SKM-1 treated with dmso at 0.1 percent for 144 hours (cell line): Measurements from ENCODE around the gene RPGRIP1L.

ENCODE experiments used
- DNase-seq: peaks from one replicate; lab custom pipeline; 2025; ENCODE audit not compliant: unreplicated experiment; lab: John Stamatoyannopoulos, UW

The RPGRIP1L gene

DNA sequence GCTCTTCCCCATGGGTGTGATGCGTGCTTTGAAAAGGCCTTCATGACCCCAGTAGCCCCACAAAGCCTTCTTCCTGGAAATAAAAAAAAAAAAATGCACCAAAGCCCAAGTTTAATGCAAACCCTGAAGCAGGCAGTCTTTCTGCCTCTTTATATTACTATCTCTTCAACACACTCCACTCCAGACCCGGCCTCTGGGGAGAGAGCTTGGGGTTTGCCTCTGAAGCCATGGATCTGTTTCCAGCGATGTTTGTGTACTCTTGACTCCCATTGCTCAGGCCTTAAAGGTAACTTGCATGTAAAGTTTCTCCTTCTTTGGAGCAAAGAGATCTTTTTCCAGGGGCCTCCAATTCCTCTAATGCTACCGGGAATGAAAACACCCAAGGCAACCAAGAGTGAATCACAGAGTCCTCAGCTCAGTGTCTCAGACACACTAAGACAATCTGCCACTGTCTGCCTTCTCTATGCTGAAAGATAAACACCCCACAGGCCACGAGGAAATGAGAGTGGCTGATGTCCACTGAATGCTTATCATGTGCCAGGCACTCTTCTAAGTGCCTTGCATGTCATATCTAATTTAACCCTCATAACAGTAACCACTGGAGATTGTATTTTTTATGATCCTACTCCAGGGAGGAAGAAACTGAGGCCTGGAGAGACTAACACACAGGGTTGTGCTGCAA, 144.2 kb downstream of the RPGRIP1L start:
- no peak for DNase-seq

- DNase-seq = no peak
These were observed 144.9 kb downstream of the RPGRIP1L start for GRCh38 chr16:53558710-53559109.

DNA sequence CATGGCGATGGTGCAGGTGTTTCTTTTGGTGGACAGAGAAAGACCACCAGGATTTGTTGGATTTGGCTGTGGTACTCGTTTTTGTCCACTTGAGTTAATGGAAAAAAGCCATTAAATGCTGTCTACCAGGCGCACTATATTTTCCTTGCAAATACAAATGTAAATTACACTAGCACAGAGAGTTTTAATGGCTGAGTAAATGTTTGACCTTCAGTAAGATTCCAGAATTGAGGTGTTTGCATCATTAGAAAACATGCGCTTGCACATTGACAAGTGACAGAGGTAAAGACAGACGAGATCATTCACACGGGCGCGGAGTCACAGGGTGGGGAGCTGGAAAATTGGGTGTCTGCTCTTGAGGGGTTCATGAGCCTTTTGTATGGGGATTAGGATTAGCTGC, 147.1 kb downstream of the RPGRIP1L start:
- DNase-seq = no peak

DNA sequence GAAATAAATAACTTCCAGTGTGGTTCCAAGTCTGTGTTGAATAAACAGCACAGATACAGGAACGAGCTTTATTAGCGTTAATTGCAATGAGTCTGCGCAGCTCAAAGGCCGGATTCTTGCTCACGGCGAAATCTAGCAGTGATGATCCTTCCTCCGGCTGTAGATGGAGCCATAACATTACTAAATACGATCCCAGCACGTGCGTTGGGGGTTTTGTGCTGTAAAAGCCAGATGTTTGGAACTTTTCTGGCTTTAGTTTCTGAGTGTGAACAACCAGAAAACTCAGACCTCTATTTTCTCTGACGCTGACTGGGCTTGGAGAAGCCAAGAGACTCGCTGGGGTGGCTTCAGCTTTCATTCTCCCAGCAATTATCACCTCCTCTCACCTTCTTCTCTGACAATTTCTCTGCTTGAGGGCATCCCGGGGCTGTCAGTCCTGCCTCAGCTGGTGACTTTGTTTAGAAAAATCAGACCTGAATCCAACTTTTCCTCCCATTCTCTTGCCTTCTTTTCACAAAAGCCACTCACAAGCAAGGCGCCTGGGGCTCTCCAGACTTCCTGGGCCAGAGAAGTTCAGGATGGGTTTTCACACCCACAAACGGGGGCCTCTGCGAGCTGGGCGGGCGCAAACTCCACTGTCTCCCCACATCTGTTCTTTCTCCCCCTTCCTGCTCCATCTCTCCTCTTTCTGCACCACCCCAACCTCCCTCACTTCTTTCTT, 153.5 kb downstream of the RPGRIP1L start:
- DNase-seq = peak; percentile 57
